ENCODE data around the gene GAL.

DNA sequence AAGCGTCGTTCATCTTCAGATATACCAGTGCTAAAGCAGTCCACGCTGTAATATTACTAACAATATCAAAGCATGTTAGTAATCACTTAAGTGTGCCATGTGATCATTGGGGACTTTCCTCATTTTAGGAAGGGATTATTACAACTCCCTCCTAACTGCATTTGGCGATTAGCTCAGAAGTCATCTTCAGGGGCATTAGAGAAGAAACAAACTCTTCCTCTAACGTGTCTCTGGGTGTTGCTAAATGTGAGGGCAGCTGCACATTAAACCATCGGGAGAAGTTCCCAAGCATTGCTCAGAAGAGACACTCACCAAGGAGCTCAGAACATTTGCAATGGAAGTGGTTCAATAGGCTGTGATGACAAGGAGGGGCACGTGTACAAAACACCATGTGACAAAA is 49.8 kb downstream of the GAL start:
- TF ChIP-seq, protein P1, sequence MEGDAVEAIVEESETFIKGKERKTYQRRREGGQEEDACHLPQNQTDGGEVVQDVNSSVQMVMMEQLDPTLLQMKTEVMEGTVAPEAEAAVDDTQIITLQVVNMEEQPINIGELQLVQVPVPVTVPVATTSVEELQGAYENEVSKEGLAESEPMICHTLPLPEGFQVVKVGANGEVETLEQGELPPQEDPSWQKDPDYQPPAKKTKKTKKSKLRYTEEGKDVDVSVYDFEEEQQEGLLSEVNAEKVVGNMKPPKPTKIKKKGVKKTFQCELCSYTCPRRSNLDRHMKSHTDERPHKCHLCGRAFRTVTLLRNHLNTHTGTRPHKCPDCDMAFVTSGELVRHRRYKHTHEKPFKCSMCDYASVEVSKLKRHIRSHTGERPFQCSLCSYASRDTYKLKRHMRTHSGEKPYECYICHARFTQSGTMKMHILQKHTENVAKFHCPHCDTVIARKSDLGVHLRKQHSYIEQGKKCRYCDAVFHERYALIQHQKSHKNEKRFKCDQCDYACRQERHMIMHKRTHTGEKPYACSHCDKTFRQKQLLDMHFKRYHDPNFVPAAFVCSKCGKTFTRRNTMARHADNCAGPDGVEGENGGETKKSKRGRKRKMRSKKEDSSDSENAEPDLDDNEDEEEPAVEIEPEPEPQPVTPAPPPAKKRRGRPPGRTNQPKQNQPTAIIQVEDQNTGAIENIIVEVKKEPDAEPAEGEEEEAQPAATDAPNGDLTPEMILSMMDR (IDR thresholded peaks at IDR 0.05; ENCODE audit: low read length), result no peak
- no peak for TF ChIP-seq EZH2 (IDR thresholded peaks at IDR 0.05; ENCODE audit: borderline replicate concordance, low read length)

All from OCI-LY1 (cell line).